Mesenchymal stem cell (in vitro differentiated cells and primary cell): ENCODE results near the gene DGCR6L.
"Not testable (repeated sequence)": the region's sequence is repeated elsewhere in the genome, so short reads cannot be mapped to it uniquely, and the experiment has no call there.

ENCODE experiments used
- DNase-seq: peaks from one replicate; pipeline ENCODE4 v3.0.0-alpha.2; 2013
- H2AFZ ChIP-seq: one replicate; pipeline ENCODE4 v1.6.1; 2013; ENCODE audit warnings: low read depth, mild to moderate bottlenecking, control low read depth, inconsistent platforms, low read length, moderate library complexity
- H2AK5ac ChIP-seq: 2 replicates; pipeline ENCODE4 v1.6.1; 2013; ENCODE audit warnings: low read length, moderate library complexity, mild to moderate bottlenecking, inconsistent platforms; ENCODE audit not compliant: severe bottlenecking
- H2BK120ac ChIP-seq: one replicate; pipeline ENCODE4 v1.6.1; 2013; ENCODE audit warnings: low read depth, mild to moderate bottlenecking, inconsistent platforms, low read length, moderate library complexity
- H2BK12ac ChIP-seq, 2 experiments: one replicate each; pipeline ENCODE4 v1.6.1; 2013; ENCODE audit warnings: inconsistent platforms in 2 of 2, low read length in 2 of 2, mild to moderate bottlenecking in 2 of 2, moderate library complexity in 2 of 2, control low read depth in 1 of 2
- H2BK15ac ChIP-seq: one replicate; pipeline ENCODE4 v1.6.1; 2013; ENCODE audit warnings: mild to moderate bottlenecking, low read depth, inconsistent platforms; ENCODE audit not compliant: poor library complexity, severe bottlenecking
- H2BK5ac ChIP-seq: 2 replicates; pipeline ENCODE4 v1.6.1; 2013; ENCODE audit warnings: low read depth, mild to moderate bottlenecking, low read length, control low read depth, inconsistent platforms; ENCODE audit not compliant: poor library complexity, severe bottlenecking
- H3K14ac ChIP-seq, 2 experiments: one replicate each; pipeline ENCODE4 v1.6.1; 2013; ENCODE audit warnings: inconsistent platforms in 2 of 2, low read length in 2 of 2, control low read depth in 1 of 2, mild to moderate bottlenecking in 1 of 2, moderate library complexity in 1 of 2
- H3K18ac ChIP-seq, 2 experiments: one replicate each; pipeline ENCODE4 v1.6.1; 2013; ENCODE audit warnings: inconsistent platforms in 2 of 2, low read length in 2 of 2, control low read depth in 1 of 2, low read depth in 1 of 2, mild to moderate bottlenecking in 1 of 2
- H3K23ac ChIP-seq, 2 experiments: one replicate each; pipeline ENCODE4 v1.6.1; 2013; ENCODE audit warnings: inconsistent platforms in 2 of 2, low read length in 2 of 2, mild to moderate bottlenecking in 2 of 2, moderate library complexity in 2 of 2, control low read depth in 1 of 2
- H3K27ac ChIP-seq: 2 replicates; pipeline ENCODE4 v1.5.1; 2013; ENCODE audit warnings: mild to moderate bottlenecking, moderate library complexity, low read length, control low read depth, inconsistent platforms; ENCODE audit not compliant: poor library complexity, severe bottlenecking
- H3K27me3 ChIP-seq, 2 experiments: 2 replicates each; pipeline versions ENCODE4 v1.6.1 to v1.7.0; 2013; ENCODE audit warnings: low read length in 2 of 2, mild to moderate bottlenecking in 2 of 2, moderate library complexity in 2 of 2, control low read depth in 1 of 2, inconsistent platforms in 1 of 2; ENCODE audit not compliant: control insufficient read depth in 1 of 2, insufficient read depth in 1 of 2
- H3K36me3 ChIP-seq, 2 experiments: 2 replicates each; pipeline versions ENCODE4 v1.6.1 to v1.7.0; 2013; ENCODE audit warnings: low read length in 2 of 2, control low read depth in 1 of 2, inconsistent platforms in 1 of 2, low read depth in 1 of 2, mild to moderate bottlenecking in 1 of 2; ENCODE audit not compliant: insufficient read depth in 2 of 2, control insufficient read depth in 1 of 2
- H3K4ac ChIP-seq, 2 experiments: one replicate each; pipeline ENCODE4 v1.6.1; 2013; ENCODE audit warnings: inconsistent platforms in 2 of 2, low read length in 2 of 2, mild to moderate bottlenecking in 2 of 2, moderate library complexity in 2 of 2, control low read depth in 1 of 2, low read depth in 1 of 2
- H3K4me1 ChIP-seq: 2 replicates; pipeline ENCODE4 v1.6.1; 2013; ENCODE audit warnings: low read depth, low read length, control low read depth; ENCODE audit not compliant: control insufficient read depth, insufficient read depth
- H3K4me2 ChIP-seq: 2 replicates; pipeline ENCODE4 v1.6.1; 2013; ENCODE audit warnings: low read length, mild to moderate bottlenecking, inconsistent platforms; ENCODE audit not compliant: poor library complexity, severe bottlenecking
- H3K4me3 ChIP-seq, 2 experiments: 2 replicates each; pipeline versions ENCODE4 v1.5.1 to v1.7.0; 2013; ENCODE audit warnings: low read length in 2 of 2, mild to moderate bottlenecking in 2 of 2, control low read depth in 1 of 2, low read depth in 1 of 2; ENCODE audit not compliant: insufficient read depth in 1 of 2
- H3K79me1 ChIP-seq: replicated peaks from 2 replicates; pipeline ENCODE4 v1.6.1; 2013; ENCODE audit warnings: mild to moderate bottlenecking, control low read depth, low read length, inconsistent platforms; ENCODE audit not compliant: poor library complexity, severe bottlenecking
- H3K9ac ChIP-seq: 2 replicates; pipeline ENCODE4 v1.7.0; 2013; ENCODE audit warnings: mild to moderate bottlenecking, low read length, moderate library complexity
- H3K9me3 ChIP-seq: 2 replicates; pipeline ENCODE4 v1.7.0; 2013; ENCODE audit warnings: mild to moderate bottlenecking, low read length; ENCODE audit not compliant: control insufficient read depth
- H4K8ac ChIP-seq: one replicate; pipeline ENCODE4 v1.6.1; 2013; ENCODE audit warnings: inconsistent platforms, mild to moderate bottlenecking, low read length, moderate library complexity
- H4K91ac ChIP-seq: one replicate; pipeline ENCODE4 v1.6.1; 2013; ENCODE audit warnings: mild to moderate bottlenecking, low read length, inconsistent platforms
- WGBS: methylation state at CpG from one replicate; pipeline ENCODE4 v1.1.7; 2013; ENCODE audit warnings: mixed read lengths; 5-methylcytosine and 5-hydroxymethylcytosine counted together

Gene DGCR6L

DNA sequence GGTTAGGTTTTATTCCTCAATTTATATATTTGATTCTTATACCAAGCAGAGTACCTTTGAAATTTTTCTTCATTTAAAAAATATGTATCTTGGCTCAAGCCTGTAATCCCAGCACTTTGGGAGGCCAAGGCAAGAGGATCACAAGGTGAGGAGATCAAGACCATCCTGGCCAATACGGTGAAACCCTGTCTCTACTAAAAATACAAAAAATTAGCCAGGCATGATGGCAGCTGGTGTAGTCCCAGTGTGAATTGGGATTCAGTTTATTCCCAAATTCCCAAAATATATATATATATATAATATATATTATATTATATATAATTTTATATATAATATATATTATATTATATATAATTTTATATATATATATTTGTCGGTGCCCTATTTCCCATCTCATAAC lies 18.4 kb upstream of the DGCR6L start:
- H3K79me1 ChIP-seq, H3K4me3 ChIP-seq, DNase-seq, H4K91ac ChIP-seq, H3K27me3 ChIP-seq, H2AK5ac ChIP-seq, H3K9ac ChIP-seq, H3K4me1 ChIP-seq, H4K8ac ChIP-seq, H3K4me2 ChIP-seq, H2BK15ac ChIP-seq, H3K23ac ChIP-seq, H3K18ac ChIP-seq, H3K36me3 ChIP-seq, H3K4ac ChIP-seq, H2BK5ac ChIP-seq, H2BK120ac ChIP-seq, H3K14ac ChIP-seq, H3K27ac ChIP-seq, H3K9me3 ChIP-seq, H2AFZ ChIP-seq, H2BK12ac ChIP-seq: not testable (repeated sequence)
- 100% methylated on average over 1 of the region's 2 CpGs for WGBS

DNA sequence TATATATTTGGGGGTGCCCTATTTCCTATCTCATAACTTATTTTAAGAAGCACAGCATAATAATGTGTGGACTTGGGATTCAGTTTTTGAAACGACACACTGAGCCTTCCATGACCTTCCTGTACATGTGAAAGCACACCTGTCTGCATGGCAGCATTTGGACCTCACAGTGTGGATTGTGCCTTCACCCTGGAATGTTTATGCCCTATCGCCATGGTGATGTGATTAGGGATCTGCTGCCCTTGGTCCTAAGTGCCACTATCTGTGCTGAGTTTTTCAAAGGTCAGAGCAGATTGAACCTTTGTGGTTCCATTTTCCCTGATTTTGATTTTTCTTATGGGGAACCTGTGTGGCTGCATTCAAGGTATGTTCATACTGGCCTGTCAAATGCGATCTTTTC lies 17.9 kb upstream of the DGCR6L start:
- not testable (repeated sequence) for H3K9me3 ChIP-seq, H4K91ac ChIP-seq, H3K14ac ChIP-seq, H3K9ac ChIP-seq, H3K23ac ChIP-seq, H3K4me2 ChIP-seq, H3K36me3 ChIP-seq, H2BK15ac ChIP-seq, H2BK12ac ChIP-seq, H3K4me1 ChIP-seq, H3K4ac ChIP-seq, H2AFZ ChIP-seq, H4K8ac ChIP-seq, H3K4me3 ChIP-seq, DNase-seq, H3K18ac ChIP-seq, H3K79me1 ChIP-seq, H2BK120ac ChIP-seq, H2AK5ac ChIP-seq, H2BK5ac ChIP-seq, H3K27ac ChIP-seq, H3K27me3 ChIP-seq
- WGBS, result 63% methylated on average over 2 of the region's 3 CpGs

DNA sequence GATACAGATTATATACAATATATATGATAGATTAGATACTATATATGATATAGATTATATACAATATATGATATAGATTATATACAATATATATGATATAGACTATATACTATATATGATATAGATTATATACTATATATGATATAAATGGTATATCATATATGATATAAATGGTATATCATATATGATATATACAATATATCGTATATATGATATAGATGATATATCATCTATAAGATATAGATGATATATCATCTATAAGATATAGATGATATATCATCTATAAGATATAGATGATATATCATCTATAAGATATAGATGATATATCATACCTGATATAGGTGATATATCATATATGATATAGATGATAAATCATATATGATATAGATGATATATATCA lies 16.7 kb upstream of the DGCR6L start:
- H3K79me1 ChIP-seq, H2BK120ac ChIP-seq, H3K4me1 ChIP-seq, H3K4me3 ChIP-seq, H2BK15ac ChIP-seq, H4K8ac ChIP-seq, H3K9ac ChIP-seq, H2AFZ ChIP-seq, H3K9me3 ChIP-seq, H2BK12ac ChIP-seq, H4K91ac ChIP-seq, DNase-seq, H3K18ac ChIP-seq, H3K4ac ChIP-seq, H2BK5ac ChIP-seq, H3K27ac ChIP-seq, H3K36me3 ChIP-seq, H3K27me3 ChIP-seq, H3K4me2 ChIP-seq, H3K14ac ChIP-seq, H3K23ac ChIP-seq, H2AK5ac ChIP-seq: not testable (repeated sequence)
- no CpG with 5 or more reads among the region's 1 CpG for WGBS

DNA sequence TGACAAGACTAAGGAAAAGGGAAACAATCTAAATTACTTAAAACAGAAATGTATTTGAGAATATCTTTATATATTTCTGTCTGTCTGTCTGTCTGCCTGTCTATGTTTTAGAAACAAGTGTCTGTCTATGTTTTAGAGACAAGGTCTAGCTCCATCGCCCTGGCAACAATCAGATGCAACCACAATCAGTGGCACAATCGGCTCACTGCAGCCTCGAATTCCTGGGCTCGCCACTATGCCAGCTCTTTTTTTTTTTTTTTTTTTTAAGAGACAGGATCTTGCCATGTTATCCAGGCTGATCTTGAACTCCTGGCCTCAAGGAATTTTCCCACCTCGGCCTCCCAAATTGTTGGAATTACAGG lies 8.7 kb upstream of the DGCR6L start:
- not testable (repeated sequence) for H3K27ac ChIP-seq, H2AK5ac ChIP-seq, H4K8ac ChIP-seq, H3K23ac ChIP-seq, H3K79me1 ChIP-seq, H3K36me3 ChIP-seq, H2AFZ ChIP-seq, H3K9ac ChIP-seq, H3K9me3 ChIP-seq, H2BK5ac ChIP-seq, H3K4me2 ChIP-seq, H3K4ac ChIP-seq, H3K18ac ChIP-seq, H4K91ac ChIP-seq, H3K14ac ChIP-seq, DNase-seq, H3K4me1 ChIP-seq, H3K4me3 ChIP-seq, H2BK120ac ChIP-seq, H2BK12ac ChIP-seq, H3K27me3 ChIP-seq, H2BK15ac ChIP-seq
- WGBS, result 70% methylated on average over 4 of the region's 5 CpGs
